Naive thymus-derived CD8-positive, alpha-beta T cell (primary cell): ENCODE results near the gene NT5C. TPM values are rescaled to one million over a fixed set of nuclear protein-coding genes. Genes with fewer than 3 reads are reported as not detected.

Experiments used
- ATAC-seq, 2 donors: fragments of 150-1000 bp; cut with Tn5 transposase in 1 of 2; sonication (Bioruptor Pico), chemical (Tn5 transposase) in 1 of 2; 1 replicate in 1 of 2; 2 replicates in 1 of 2; pipeline ENCODE4 v1.10.0; 2021; ENCODE audit warnings: mild to moderate bottlenecking in 2 of 2, moderate library complexity in 2 of 2
- POLR2A ChIA-PET: fragments of 350-600 bp; sonication (Branson Sonifier 250); formaldehyde crosslinking; loops from one replicate; lab custom pipeline; 2021; ENCODE audit warnings: antibody characterized with exemption; lab: Charles Lee
- DNase-seq, 10 donors: peaks; one replicate each; pipeline versions ENCODE4 v3.0.0 to v3.0.0-alpha.2; 2020 to 2022
- H3K27ac Mint-ChIP-seq, 10 donors: one replicate each; pipeline ENCODE4 v1.8.0; 2020 to 2022; ENCODE audit warnings: mild to moderate bottlenecking in 10 of 10, mixed read lengths in 10 of 10, moderate library complexity in 4 of 10, inconsistent platforms in 1 of 10
- H3K27me3 Mint-ChIP-seq, 5 donors: one replicate each; pipeline ENCODE4 v1.8.0; 2021 to 2022; ENCODE audit warnings: mixed read lengths in 5 of 5
- H3K36me3 Mint-ChIP-seq, 3 donors: one replicate each; pipeline ENCODE4 v1.8.0; 2020 to 2022; ENCODE audit warnings: mixed read lengths in 3 of 3, mild to moderate bottlenecking in 2 of 3, inconsistent platforms in 1 of 3
- H3K4me1 Mint-ChIP-seq, 4 donors: one replicate each; pipeline ENCODE4 v1.8.0; 2021 to 2022; ENCODE audit warnings: mixed read lengths in 4 of 4
- H3K4me3 Mint-ChIP-seq, 10 donors: one replicate each; pipeline ENCODE4 v1.8.0; 2020 to 2022; ENCODE audit warnings: mild to moderate bottlenecking in 10 of 10, mixed read lengths in 10 of 10, moderate library complexity in 6 of 10, inconsistent platforms in 1 of 10
- H3K9me3 Mint-ChIP-seq, 9 donors: one replicate each; pipeline ENCODE4 v1.8.0; 2020 to 2022; ENCODE audit warnings: mixed read lengths in 9 of 9, mild to moderate bottlenecking in 3 of 9, inconsistent platforms in 1 of 9, moderate library complexity in 1 of 9
- polyA plus RNA-seq, 3 donors: library from polyadenylated mRNA; unstranded; fragments of 300-500 nt; fragmentation: Illumina TruSeq; gene quantifications; one replicate each; pipeline ENCODE4 v1.2.3, GENCODE V29; 2021
- total RNA-seq, 8 experiments: library from RNA in 2 of 8; stranded (reverse) in 2 of 8; gene quantifications; one replicate each; pipeline ENCODE4 v1.2.3 and lab custom pipeline; 2021 to 2026

NT5C gene
- total and polyA plus RNA-seq, 5 experiments from 2014 or later, result 46.0 to 66.6 (median 52.8) TPM

GRCh38 chr17:75087558-75088453 lies 43.7 kb downstream of the NT5C start, which contains the start of gene SLC16A5:
Gene SLC16A5 (plus strand): TSS chr17:75087954. CDS start chr17:75093637, 5,683 bp downstream.
- peak within 1 kb of the TSS; percentile 78 to 90 (median 80) for H3K4me3 Mint-ChIP-seq
- H3K36me3 Mint-ChIP-seq, result no peaks in the 10 kb centered on the region
- DNase-seq, result peak in 8 of 10 donors; percentile 25 to 51 (median 36)
- H3K4me1 Mint-ChIP-seq, result peaks cover 35 to 66% (median 62%) of the 10 kb centered on the region in 4 donors
- peak within 1 kb of the TSS; percentile 70 to 93 (median 84) for H3K27ac Mint-ChIP-seq
- H3K27me3 Mint-ChIP-seq, result no peaks in the 10 kb centered on the region
- H3K9me3 Mint-ChIP-seq, result no peaks in the 10 kb centered on the region
- ATAC-seq, result peak; percentile 65 to 79
- POLR2A ChIA-PET, result interaction anchor here (0.5 to 3.1 kb wide), 13 partner anchors 10 to 313 kb away, joined by 3 to 21 read pairs (median 3); partner anchors contain the start of genes ARMC7 and MRPL58

- no peaks in the 10 kb centered on the region for H3K27me3 Mint-ChIP-seq
- DNase-seq (no peak), ATAC-seq (peak in 1 of 2 donors; percentile 4)
- POLR2A ChIA-PET, result interaction anchor here (1.0 to 3.1 kb wide), 6 partner anchors 10 to 204 kb away, joined by 3 to 21 read pairs (median 6); partner anchors contain the start of gene ARMC7
- no peaks in the 10 kb centered on the region for H3K9me3 Mint-ChIP-seq
- H3K4me1 Mint-ChIP-seq, result peaks cover 36 to 66% (median 58%) of the 10 kb centered on the region in 4 donors
- peak overlapping the region; percentile 52 to 90 (median 80) for H3K4me3 Mint-ChIP-seq
- H3K27ac Mint-ChIP-seq, result peak overlapping the region; percentile 55 to 93 (median 84)
- H3K36me3 Mint-ChIP-seq, result no peaks in the 10 kb centered on the region
These were observed 44.4 kb downstream of the NT5C start for GRCh38 chr17:75087182-75087557.

GRCh38 chr17:75086496-75087181 lies 44.9 kb downstream of the NT5C start:
- Mint-ChIP-seq H3K4me1 (peaks cover 32 to 61% (median 54%) of the 10 kb centered on the region in 4 donors), H3K4me3 (peak overlapping the region; percentile 52 to 90 (median 80)), H3K9me3 (no peaks in the 10 kb centered on the region), H3K36me3 (no peaks in the 10 kb centered on the region), H3K27me3 (no peaks in the 10 kb centered on the region), H3K27ac (peak overlapping the region; percentile 50 to 93 (median 79))
- DNase-seq, result no peak
- POLR2A ChIA-PET, result interaction anchor here (1.2 to 3.1 kb wide), 2 partner anchors 10 to 204 kb away, joined by 3 to 21 read pairs; no protein-coding TSS in a partner anchor
- no peak for ATAC-seq

GRCh38 chr17:75084039-75084660 lies 47.4 kb downstream of the NT5C start:
- POLR2A ChIA-PET, result interaction anchor here (0.7 to 1.4 kb wide), 7 partner anchors 16 to 120 kb away, joined by 3 to 7 read pairs (median 4); partner anchors contain the start of genes ATP5PD and KCTD2
- H3K27me3 Mint-ChIP-seq, result no peaks in the 10 kb centered on the region
- peak overlapping the region in 5 of 10 donors; percentile 15 to 57 (median 20) for H3K4me3 Mint-ChIP-seq
- ATAC-seq (peak; percentile 39 to 68), DNase-seq (peak in 9 of 10 donors; percentile 22 to 76 (median 46))
- no peaks in the 10 kb centered on the region for H3K36me3 Mint-ChIP-seq
- H3K27ac Mint-ChIP-seq, result peak overlapping the region in 9 of 10 donors; percentile 69 to 90 (median 83)
- H3K4me1 Mint-ChIP-seq, result peaks cover 18 to 42% (median 35%) of the 10 kb centered on the region in 4 donors
- no peaks in the 10 kb centered on the region for H3K9me3 Mint-ChIP-seq

GRCh38 chr17:75082683-75083082 lies 48.9 kb downstream of the NT5C start:
- Mint-ChIP-seq H3K36me3 (no peaks in the 10 kb centered on the region), H3K27ac (peak overlapping the region in 5 of 10 donors; percentile 5 to 50 (median 34)), H3K27me3 (no peaks in the 10 kb centered on the region), H3K4me3 (peak overlapping the region in 2 of 10 donors; percentile 33 to 53), H3K9me3 (no peaks in the 10 kb centered on the region), H3K4me1 (peaks cover 15 to 38% (median 30%) of the 10 kb centered on the region in 4 donors)
- DNase-seq, result no peak
- no peak for ATAC-seq
- POLR2A ChIA-PET, result interaction anchor here (1.1 to 1.4 kb wide), 2 partner anchors 15 to 17 kb away, joined by 3 read pairs; no protein-coding TSS in a partner anchor

GRCh38 chr17:75081611-75082540 lies 49.7 kb downstream of the NT5C start:
- H3K27ac Mint-ChIP-seq, result peak overlapping the region in 5 of 10 donors; percentile 8 to 77 (median 44)
- peaks cover 19 to 38% (median 29%) of the 10 kb centered on the region in 4 donors for H3K4me1 Mint-ChIP-seq
- POLR2A ChIA-PET, result interaction anchor here (1.1 to 1.4 kb wide), 2 partner anchors 15 to 18 kb away, joined by 3 read pairs; no protein-coding TSS in a partner anchor
- no peaks in the 10 kb centered on the region for H3K27me3 Mint-ChIP-seq
- peak overlapping the region in 1 of 10 donors; percentile 54 for H3K4me3 Mint-ChIP-seq
- ATAC-seq (no peak), DNase-seq (no peak)
- H3K9me3 Mint-ChIP-seq, result no peaks in the 10 kb centered on the region
- no peaks in the 10 kb centered on the region for H3K36me3 Mint-ChIP-seq

Other genes starting within 250 kb of the NT5C start
- gene FADS6, start 238.1 kb downstream of the NT5C start, total RNA-seq, result not detected
- gene FADS6, start 238.1 kb downstream of the NT5C start, polyA plus RNA-seq, result not detected
- gene USH1G, start 208.5 kb downstream of the NT5C start, total RNA-seq, result not detected
- gene USH1G, start 208.5 kb downstream of the NT5C start, polyA plus RNA-seq, result not detected
- gene OTOP2, start 207.5 kb downstream of the NT5C start, total RNA-seq, result not detected
- not detected for gene OTOP2, start 207.5 kb downstream of the NT5C start, polyA plus RNA-seq
- not detected for gene OTOP3, start 195.8 kb downstream of the NT5C start, total RNA-seq
- not detected for gene OTOP3, start 195.8 kb downstream of the NT5C start, polyA plus RNA-seq
- gene HID1, start 159.0 kb downstream of the NT5C start, total RNA-seq, result 10 to 100 TPM in 1 of 2 experiments, 1 to 10 TPM in 1; 9.5 to 15.0 TPM
- gene HID1, start 159.0 kb downstream of the NT5C start, polyA plus RNA-seq, result 1 to 10 TPM; 4.2 to 6.9 (median 4.7) TPM
- gene CDR2L, start 144.1 kb downstream of the NT5C start, total RNA-seq, result under 1 TPM; 0.10 to 0.11 TPM
- gene CDR2L, start 144.1 kb downstream of the NT5C start, polyA plus RNA-seq, result not detected
- gene MRPL58, start 119.1 kb downstream of the NT5C start, total RNA-seq, result 10 to 100 TPM; 23.9 to 29.4 TPM
- 10 to 100 TPM; 44.9 to 58.1 (median 53.6) TPM for gene MRPL58, start 119.1 kb downstream of the NT5C start, polyA plus RNA-seq
- 100 to 1,000 TPM; 149 to 160 TPM for gene ATP5PD, start 84.8 kb downstream of the NT5C start, total RNA-seq
- 100 to 1,000 TPM; 406 to 455 (median 449) TPM for gene ATP5PD, start 84.8 kb downstream of the NT5C start, polyA plus RNA-seq
- gene KCTD2, start 84.5 kb downstream of the NT5C start, total RNA-seq, result 10 to 100 TPM; 25.0 to 28.6 TPM
- 10 to 100 TPM in 1 of 3 donors, 1 to 10 TPM in 2; 6.8 to 10.9 (median 7.8) TPM for gene KCTD2, start 84.5 kb downstream of the NT5C start, polyA plus RNA-seq
- 10 to 100 TPM; 14.2 to 14.8 TPM for gene SLC16A5, start 43.8 kb downstream of the NT5C start, total RNA-seq
- gene SLC16A5, start 43.8 kb downstream of the NT5C start, polyA plus RNA-seq, result 1 to 10 TPM; 1.4 to 4.1 (median 3.1) TPM
- 10 to 100 TPM; 15.6 to 16.7 TPM for gene ARMC7, start 21.8 kb downstream of the NT5C start, total RNA-seq
- gene ARMC7, start 21.8 kb downstream of the NT5C start, polyA plus RNA-seq, result 1 to 10 TPM; 2.7 to 3.3 (median 2.9) TPM
- gene JPT1, start 22.8 kb upstream of the NT5C start, total RNA-seq, result 10 to 100 TPM; 25.6 to 27.0 TPM
- 10 to 100 TPM; 68.6 to 76.6 (median 70.7) TPM for gene JPT1, start 22.8 kb upstream of the NT5C start, polyA plus RNA-seq
- gene SUMO2, start 51.2 kb upstream of the NT5C start, total RNA-seq, result 100 to 1,000 TPM; 250 to 255 TPM
- gene SUMO2, start 51.2 kb upstream of the NT5C start, polyA plus RNA-seq, result 100 to 1,000 TPM; 293 to 381 (median 325) TPM
- gene NUP85, start 73.9 kb upstream of the NT5C start, total RNA-seq, result 100 to 1,000 TPM; 150 to 155 TPM
- 10 to 100 TPM; 17.3 to 39.4 (median 21.4) TPM for gene NUP85, start 73.9 kb upstream of the NT5C start, polyA plus RNA-seq
- gene GGA3, start 129.9 kb upstream of the NT5C start, total RNA-seq, result 100 to 1,000 TPM; 105 to 107 TPM
- gene GGA3, start 129.9 kb upstream of the NT5C start, polyA plus RNA-seq, result 10 to 100 TPM in 2 of 3 donors, 1 to 10 TPM in 1; 6.2 to 20.1 (median 14.7) TPM
- 10 to 100 TPM; 40.5 to 41.1 TPM for gene MRPS7, start 130.1 kb upstream of the NT5C start, total RNA-seq
- 100 to 1,000 TPM; 113 to 132 (median 122) TPM for gene MRPS7, start 130.1 kb upstream of the NT5C start, polyA plus RNA-seq
- 10 to 100 TPM; 37.3 to 39.4 TPM for gene MIF4GD, start 139.5 kb upstream of the NT5C start, total RNA-seq
- 10 to 100 TPM; 76.2 to 96.6 (median 90.5) TPM for gene MIF4GD, start 139.5 kb upstream of the NT5C start, polyA plus RNA-seq
- 10 to 100 TPM; 20.5 to 22.5 TPM for gene SLC25A19, start 157.7 kb upstream of the NT5C start, total RNA-seq
- 10 to 100 TPM; 11.2 to 15.4 (median 13.3) TPM for gene SLC25A19, start 157.7 kb upstream of the NT5C start, polyA plus RNA-seq